ENCODE results near the gene KCP.

KCP gene

DNA sequence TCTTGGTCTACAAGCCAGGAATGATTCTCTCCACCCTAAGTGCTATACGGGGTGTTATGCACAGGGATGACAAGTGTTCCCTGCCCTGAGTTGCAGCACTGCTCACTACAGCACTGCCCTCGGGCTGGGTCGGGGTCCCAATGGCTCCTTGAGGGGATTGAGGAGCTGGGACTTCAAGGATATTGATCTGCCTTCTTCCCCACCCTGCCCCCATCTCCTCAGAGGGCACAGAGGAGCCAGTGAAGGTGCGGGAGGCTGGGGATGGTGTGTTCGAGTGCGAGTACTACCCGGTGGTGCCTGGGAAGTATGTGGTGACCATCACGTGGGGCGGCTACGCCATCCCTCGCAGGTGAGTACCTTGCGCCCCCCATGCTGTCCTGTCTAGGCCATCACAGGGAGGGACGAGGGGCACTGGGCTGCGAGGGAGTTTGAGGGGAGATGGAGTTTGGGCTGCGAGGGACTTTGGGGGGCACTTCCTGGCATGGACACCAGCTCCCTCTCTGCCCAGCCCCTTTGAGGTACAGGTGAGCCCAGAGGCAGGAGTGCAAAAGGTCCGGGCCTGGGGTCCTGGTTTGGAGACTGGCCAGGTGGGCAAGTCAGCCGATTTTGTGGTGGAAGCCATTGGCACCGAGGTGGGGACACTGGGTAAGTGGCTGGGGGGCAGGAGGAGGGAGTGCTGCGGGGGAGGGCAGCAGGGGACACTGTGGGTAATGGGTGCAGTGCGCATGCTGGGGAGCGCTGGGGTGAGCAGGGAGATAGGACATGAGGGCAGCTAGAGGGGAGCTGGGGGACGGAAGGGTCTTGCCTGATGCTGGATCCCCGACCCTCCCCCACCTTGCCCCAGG lies 70.0 kb downstream of the KCP start:
- DNase-seq (ENCODE audit: low read depth): no peak

GRCh38 chr7:128839751-128840177 lies 70.7 kb downstream of the KCP start:
- DNase-seq (ENCODE audit: low read depth): no peak

- no peak for DNase-seq (ENCODE audit: low read depth)
Observed at GRCh38 chr7:128838981-128839731, 71.4 kb downstream of the KCP start.

DNA sequence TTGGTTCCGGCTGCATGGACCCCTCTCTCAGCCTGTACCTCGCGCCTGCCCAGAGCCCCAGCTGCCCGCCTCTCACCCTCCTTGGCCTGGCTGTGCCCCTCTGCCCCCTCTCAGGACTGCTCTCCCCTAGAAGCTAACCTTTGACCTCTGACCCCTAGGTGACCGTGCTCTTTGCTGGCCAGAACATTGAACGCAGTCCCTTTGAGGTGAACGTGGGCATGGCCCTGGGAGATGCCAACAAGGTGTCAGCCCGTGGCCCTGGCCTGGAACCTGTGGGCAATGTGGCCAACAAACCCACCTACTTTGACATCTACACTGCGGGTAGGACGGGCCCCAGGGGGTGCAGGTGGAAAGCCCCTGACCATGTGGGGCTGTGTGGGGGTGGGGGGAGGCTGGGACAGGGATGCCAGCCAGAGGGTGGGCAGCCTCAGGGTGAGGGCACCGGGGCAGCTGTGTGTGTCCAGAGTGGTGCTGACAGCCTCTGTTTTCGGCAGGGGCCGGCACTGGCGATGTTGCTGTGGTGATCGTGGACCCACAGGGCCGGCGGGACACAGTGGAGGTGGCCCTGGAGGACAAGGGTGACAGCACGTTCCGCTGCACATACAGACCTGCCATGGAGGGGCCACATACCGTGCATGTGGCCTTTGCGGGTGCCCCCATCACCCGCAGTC lies 72.3 kb downstream of the KCP start:
- DNase-seq (ENCODE audit: low read depth): no peak

DNA sequence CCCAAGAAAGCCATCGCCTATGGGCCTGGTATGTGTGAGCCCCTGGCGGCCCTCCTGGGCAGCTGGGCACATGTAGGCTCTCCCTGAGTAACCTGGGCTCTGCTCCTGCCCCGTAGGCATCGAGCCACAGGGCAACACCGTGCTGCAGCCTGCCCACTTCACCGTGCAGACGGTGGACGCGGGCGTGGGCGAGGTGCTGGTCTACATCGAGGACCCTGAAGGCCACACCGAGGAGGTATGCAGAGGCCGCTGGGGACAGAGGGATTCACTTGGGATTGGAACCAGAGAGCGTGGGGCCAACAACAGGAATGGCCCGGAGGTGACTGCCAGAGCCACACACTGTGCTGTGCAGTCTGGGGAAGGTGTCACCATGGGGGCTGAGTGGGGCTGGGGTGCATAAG lies 73.0 kb downstream of the KCP start:
- no peak for DNase-seq (ENCODE audit: low read depth)

- no peak for DNase-seq (ENCODE audit: low read depth)
Observed at GRCh38 chr7:128836729-128837348, 73.7 kb downstream of the KCP start.

GRCh38 chr7:128835790-128836641 lies 74.5 kb downstream of the KCP start:
- DNase-seq (ENCODE audit: low read depth): no peak

DNA sequence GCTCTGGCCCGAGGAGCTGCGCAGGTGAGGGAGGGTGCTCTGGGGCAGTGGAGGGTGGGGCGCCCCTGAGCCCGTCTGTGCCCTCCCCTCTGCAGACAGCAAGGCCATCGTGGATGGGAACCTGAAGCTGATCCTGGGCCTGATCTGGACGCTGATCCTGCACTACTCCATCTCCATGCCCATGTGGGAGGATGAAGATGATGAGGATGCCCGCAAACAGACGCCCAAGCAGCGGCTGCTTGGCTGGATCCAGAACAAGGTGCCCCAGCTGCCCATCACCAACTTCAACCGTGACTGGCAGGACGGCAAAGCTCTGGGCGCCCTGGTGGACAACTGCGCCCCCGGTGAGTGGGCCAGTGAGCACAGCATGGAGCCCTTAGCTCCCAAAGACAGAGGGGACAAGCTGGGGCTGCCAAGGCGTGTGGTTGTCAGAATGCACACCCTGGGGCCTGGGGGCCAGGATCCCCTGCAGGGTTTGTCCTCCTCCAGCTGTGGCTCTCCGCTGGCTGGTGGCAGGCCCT lies 75.2 kb downstream of the KCP start:
- no peak for DNase-seq (ENCODE audit: low read depth)

DNA sequence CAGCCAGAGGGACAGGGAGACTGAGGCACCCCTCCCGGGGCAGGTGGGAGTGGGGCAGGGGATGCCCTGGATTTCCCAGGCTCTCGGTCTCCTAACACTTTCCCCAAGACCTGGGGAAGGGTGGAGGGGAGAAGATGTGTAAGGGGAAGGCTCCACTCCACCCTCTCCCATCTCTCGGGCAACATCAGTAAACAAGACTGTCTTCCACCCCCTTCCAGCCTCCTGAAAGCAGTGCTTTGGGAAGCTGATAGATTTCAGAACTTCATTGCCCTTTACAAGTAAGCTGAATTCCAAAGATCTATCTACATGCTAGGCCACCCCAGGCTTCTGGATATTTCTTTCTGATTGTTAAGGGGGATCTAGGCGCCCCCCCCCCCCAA lies 76.6 kb downstream of the KCP start:
- no peak for DNase-seq (ENCODE audit: low read depth)

DNA sequence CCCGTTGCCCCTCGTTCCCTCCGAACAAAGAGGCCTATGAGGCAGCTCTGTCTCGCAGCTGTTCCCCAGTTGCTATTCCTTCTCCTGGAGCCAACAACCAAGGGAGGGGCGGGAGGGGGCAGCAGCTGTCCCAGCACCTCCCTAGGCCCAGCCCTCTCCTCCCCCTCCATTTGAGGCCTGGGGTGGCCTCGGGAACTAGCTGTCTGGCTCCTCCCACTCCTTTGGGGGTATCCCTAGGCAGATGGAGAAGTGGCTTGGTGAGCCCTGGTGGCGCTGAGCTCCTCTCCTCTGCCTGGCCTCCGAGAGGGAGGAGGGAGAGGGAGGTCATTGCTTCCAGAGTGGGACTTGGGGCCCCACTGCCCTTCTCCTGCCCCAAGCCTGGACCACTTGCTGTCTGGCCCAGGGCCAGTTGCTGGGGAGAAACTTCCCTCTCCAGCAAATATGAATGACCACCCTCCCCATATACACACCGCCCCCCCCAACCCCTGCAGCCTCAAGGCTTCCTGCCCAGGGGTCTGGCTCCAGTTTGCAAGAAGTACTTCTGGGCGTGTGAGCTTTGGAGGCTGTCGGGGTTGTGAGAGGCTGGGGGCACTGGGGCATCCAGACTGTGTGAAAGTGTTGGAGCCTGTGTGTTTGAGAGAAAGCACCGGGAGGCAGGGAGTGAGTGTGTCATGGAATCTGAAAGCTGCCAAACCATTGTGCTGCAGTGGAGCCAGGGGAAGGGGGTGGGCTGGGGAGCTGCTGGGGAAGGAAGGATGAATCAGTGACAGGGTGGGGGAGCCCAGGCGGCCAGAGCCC lies 77.2 kb downstream of the KCP start:
- peak; percentile 92 for DNase-seq (ENCODE audit: low read depth)

GRCh38 chr7:128832880-128833147 lies 77.7 kb downstream of the KCP start:
- no peak for DNase-seq (ENCODE audit: low read depth)

DNA sequence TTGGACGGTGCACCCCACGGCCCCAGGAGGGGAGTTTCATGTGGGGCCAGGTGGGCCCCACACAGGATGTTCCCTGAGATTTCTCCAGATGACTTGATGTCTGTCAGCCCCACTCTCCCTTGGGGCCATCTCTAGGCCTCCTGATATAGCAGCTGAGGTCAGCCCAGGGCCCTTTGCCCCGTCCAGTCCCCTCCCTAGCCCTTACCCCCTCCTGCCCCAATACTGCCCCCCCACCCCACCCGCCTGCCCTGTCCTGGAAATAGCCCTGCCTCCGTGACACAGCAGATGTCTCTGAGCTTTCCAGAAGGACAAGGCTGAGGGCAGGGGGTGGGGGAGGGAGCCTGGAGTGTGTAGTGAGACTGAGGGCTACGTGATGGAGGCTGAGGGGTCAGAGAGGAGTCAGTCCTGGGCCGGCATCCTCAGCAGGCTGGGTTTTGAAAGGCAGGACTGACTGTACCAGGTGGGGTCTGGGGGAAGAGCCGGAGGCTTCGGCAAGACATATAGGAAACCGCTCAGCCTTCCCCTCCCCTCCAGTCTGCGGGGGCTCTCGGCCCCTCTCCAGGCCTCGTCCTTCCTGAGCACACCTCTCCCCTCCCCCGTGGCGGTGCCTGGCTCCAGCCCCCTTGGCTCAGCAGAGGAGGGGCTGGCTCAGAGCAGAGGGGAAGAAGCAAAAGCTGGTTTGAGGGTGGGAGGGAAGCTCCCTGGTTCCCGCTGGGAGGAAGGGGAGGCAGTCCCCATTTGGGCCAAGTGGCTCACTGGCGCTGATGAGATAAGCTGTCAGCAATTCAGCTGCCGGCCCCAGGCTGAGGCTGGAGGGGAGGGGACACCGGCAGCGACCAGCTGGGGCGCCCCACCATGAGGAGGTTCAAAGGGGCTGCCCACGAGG lies 78.3 kb downstream of the KCP start:
- no peak for DNase-seq (ENCODE audit: low read depth)

- DNase-seq (ENCODE audit: low read depth): no peak
Observed at GRCh38 chr7:128831178-128831993, 79.1 kb downstream of the KCP start.

GRCh38 chr7:128830231-128831177 lies 80.0 kb downstream of the KCP start, which contains the start of gene FLNC:
FLNC (plus strand) TSS chr7:128830406; CDS start chr7:128830638, 232 bp downstream.
- DNase-seq (ENCODE audit: low read depth): peak; percentile 41

DNA sequence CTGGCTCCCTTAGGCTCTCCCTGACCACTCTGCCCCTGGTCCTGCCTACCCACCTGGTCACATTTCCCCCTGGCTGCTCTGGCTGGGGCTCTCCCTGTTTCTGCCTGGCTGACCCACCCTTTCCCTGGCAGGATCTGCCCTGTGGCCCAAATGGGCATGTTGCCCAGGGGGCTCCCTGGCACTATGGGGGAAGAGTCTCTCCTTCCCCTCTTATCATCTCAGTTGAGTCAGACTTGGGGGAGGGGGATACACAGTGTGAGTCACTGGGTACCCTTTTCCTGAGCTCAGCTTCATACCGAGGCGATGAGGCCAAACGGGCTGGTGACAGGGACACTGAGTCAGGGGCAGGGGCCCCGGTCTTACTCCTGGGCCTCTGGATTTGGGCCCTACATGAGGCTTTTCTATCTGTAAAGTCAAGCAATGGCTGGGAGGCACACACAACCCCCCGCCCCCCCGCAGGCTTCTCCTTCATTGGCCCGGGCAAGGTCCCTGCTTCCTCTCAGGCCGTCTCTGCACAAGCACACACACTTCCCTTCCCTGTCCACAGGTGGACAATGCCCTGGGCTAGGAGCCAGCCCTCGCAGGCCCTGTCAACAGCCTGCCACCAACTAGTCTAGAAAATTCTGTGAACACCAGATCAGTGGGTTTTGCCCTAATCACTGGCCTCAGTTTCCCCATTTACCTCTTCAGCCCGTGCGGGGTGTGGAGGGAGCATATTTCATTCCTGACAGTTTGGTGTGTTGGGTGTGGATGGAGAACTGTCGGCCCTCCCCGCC lies 80.9 kb downstream of the KCP start:
- no peak for DNase-seq (ENCODE audit: low read depth)

- DNase-seq (ENCODE audit: low read depth): no peak
Observed at GRCh38 chr7:128827971-128828711, 82.4 kb downstream of the KCP start.
